Measurements from ENCODE around the gene THAP3. TPM values are rescaled to one million over a fixed set of nuclear protein-coding genes. Genes with fewer than 3 reads are reported as not detected.
"Not testable (repeated sequence)": the region's sequence is repeated elsewhere in the genome, so short reads cannot be mapped to it uniquely, and the experiment has no call there.

Gene THAP3
- total RNA-seq, 1 experiment from 2014 or later, result 26.6 TPM

GRCh38 chr1:6623269-6623965, 1.3 kb upstream of the THAP3 start:
- H3K4me3 ChIP-seq, result no peak overlapping the region
- DNase-seq, result no peak
- no peaks in the 10 kb centered on the region for H3K27me3 ChIP-seq
- no peaks in the 10 kb centered on the region for H3K9me3 ChIP-seq
- peaks cover 72% of the 10 kb centered on the region for H3K36me3 ChIP-seq

- Histone ChIP-seq H3K9me3 (no peaks in the 10 kb centered on the region), H3K27me3 (no peaks in the 10 kb centered on the region), H3K36me3 (peaks cover 61% of the 10 kb centered on the region), H3K4me3 (peak overlapping the region; percentile 61)
- DNase-seq, result peak; percentile 10
Measured at GRCh38 chr1:6625584-6626149, 999 bp downstream of the THAP3 start.

- Histone ChIP-seq H3K4me3 (no peak overlapping the region), H3K9me3 (no peaks in the 10 kb centered on the region), H3K36me3 (peaks cover 51% of the 10 kb centered on the region), H3K27me3 (no peaks in the 10 kb centered on the region)
- DNase-seq, result no peak
Measured at GRCh38 chr1:6627031-6627430, 2.4 kb downstream of the THAP3 start.

- DNase-seq, result no peak
- H3K36me3 ChIP-seq, result peaks cover 49% of the 10 kb centered on the region
Measured at GRCh38 chr1:6627841-6628545, 3.3 kb downstream of the THAP3 start.

GRCh38 chr1:6628971-6629479, 4.4 kb downstream of the THAP3 start:
- no peaks in the 10 kb centered on the region for H3K27me3 ChIP-seq
- H3K4me3 ChIP-seq, result no peak overlapping the region
- no peak for DNase-seq
- H3K36me3 ChIP-seq, result peaks cover 39% of the 10 kb centered on the region
- H3K9me3 ChIP-seq, result no peaks in the 10 kb centered on the region

More at GRCh38 chr1:6627841-6628545, 3.3 kb downstream of the THAP3 start:
- H3K9me3 ChIP-seq, result no peaks in the 10 kb centered on the region
- no peaks in the 10 kb centered on the region for H3K27me3 ChIP-seq
- no peak overlapping the region for H3K4me3 ChIP-seq

GRCh38 chr1:6630027-6630426, 5.4 kb downstream of the THAP3 start:
- Histone ChIP-seq H3K27me3 (no peaks in the 10 kb centered on the region), H3K9me3 (no peaks in the 10 kb centered on the region), H3K36me3 (peaks cover 38% of the 10 kb centered on the region), H3K4me3 (no peak overlapping the region)
- DNase-seq, result no peak

GRCh38 chr1:6631058-6631457, 6.4 kb downstream of the THAP3 start:
- Histone ChIP-seq H3K4me3 (no peak overlapping the region), H3K9me3 (no peaks in the 10 kb centered on the region), H3K27me3 (no peaks in the 10 kb centered on the region), H3K36me3 (peaks cover 47% of the 10 kb centered on the region)
- no peak for DNase-seq

- Histone ChIP-seq H3K27me3 (no peaks in the 10 kb centered on the region), H3K4me3 (no peak overlapping the region), H3K36me3 (peaks cover 50% of the 10 kb centered on the region), H3K9me3 (no peaks in the 10 kb centered on the region)
- no peak for DNase-seq
Measured at GRCh38 chr1:6632588-6633514, 8.2 kb downstream of the THAP3 start.

GRCh38 chr1:6634371-6635052, 9.8 kb downstream of the THAP3 start:
- Histone ChIP-seq H3K4me3 (no peak overlapping the region), H3K27me3 (no peaks in the 10 kb centered on the region), H3K9me3 (no peaks in the 10 kb centered on the region), H3K36me3 (peaks cover 60% of the 10 kb centered on the region)
- peak; percentile 31 for DNase-seq

- Histone ChIP-seq H3K36me3 (peaks cover 60% of the 10 kb centered on the region), H3K4me3 (no peak overlapping the region), H3K27me3 (no peaks in the 10 kb centered on the region), H3K9me3 (no peaks in the 10 kb centered on the region)
- DNase-seq, result no peak
Measured at GRCh38 chr1:6635161-6635909, 10.7 kb downstream of the THAP3 start.

GRCh38 chr1:6635910-6636760, 11.5 kb downstream of the THAP3 start:
- DNase-seq, result no peak
- H3K36me3 ChIP-seq, result peaks cover 66% of the 10 kb centered on the region
- H3K4me3 ChIP-seq, result no peak overlapping the region
- no peaks in the 10 kb centered on the region for H3K9me3 ChIP-seq
- H3K27me3 ChIP-seq, result no peaks in the 10 kb centered on the region

GRCh38 chr1:6636778-6637177, 12.1 kb downstream of the THAP3 start:
- not testable (repeated sequence) for H3K4me3 ChIP-seq, H3K9me3 ChIP-seq, H3K27me3 ChIP-seq
- peak; percentile 21 for DNase-seq
- peaks cover 70% of the 10 kb centered on the region for H3K36me3 ChIP-seq

GRCh38 chr1:6637770-6638169, 13.1 kb downstream of the THAP3 start:
- H3K36me3 ChIP-seq, result peaks cover 74% of the 10 kb centered on the region
- H3K9me3 ChIP-seq, result no peaks in the 10 kb centered on the region
- H3K4me3 ChIP-seq, result no peak overlapping the region
- no peak for DNase-seq
- H3K27me3 ChIP-seq, result no peaks in the 10 kb centered on the region

GRCh38 chr1:6638226-6638625, 13.6 kb downstream of the THAP3 start:
- DNase-seq, result no peak
- Histone ChIP-seq H3K4me3 (no peak overlapping the region), H3K9me3 (no peaks in the 10 kb centered on the region), H3K36me3 (peaks cover 73% of the 10 kb centered on the region), H3K27me3 (no peaks in the 10 kb centered on the region)

- not testable (repeated sequence) for H3K27me3 ChIP-seq, H3K9me3 ChIP-seq, H3K4me3 ChIP-seq, DNase-seq
- peaks cover 77% of the 10 kb centered on the region for H3K36me3 ChIP-seq
Measured at GRCh38 chr1:6640867-6641266, 16.2 kb downstream of the THAP3 start.

All from MG63 (cell line).